Stimulated activated CD4-positive, alpha-beta T cell treated with anti-CD3 and anti-CD28 coated beads, Interleukin-4, amount 100 ng/mL, for 24 hours (primary cell): ENCODE measurements around the gene EBNA1BP2.
"Not testable (repeated sequence)": the region's sequence is repeated elsewhere in the genome, so short reads cannot be mapped to it uniquely, and the experiment has no call there.

ENCODE experiments used
- DNase-seq: peaks from one replicate; pipeline ENCODE4 v3.0.0-alpha.2; 2020

Gene EBNA1BP2

DNA sequence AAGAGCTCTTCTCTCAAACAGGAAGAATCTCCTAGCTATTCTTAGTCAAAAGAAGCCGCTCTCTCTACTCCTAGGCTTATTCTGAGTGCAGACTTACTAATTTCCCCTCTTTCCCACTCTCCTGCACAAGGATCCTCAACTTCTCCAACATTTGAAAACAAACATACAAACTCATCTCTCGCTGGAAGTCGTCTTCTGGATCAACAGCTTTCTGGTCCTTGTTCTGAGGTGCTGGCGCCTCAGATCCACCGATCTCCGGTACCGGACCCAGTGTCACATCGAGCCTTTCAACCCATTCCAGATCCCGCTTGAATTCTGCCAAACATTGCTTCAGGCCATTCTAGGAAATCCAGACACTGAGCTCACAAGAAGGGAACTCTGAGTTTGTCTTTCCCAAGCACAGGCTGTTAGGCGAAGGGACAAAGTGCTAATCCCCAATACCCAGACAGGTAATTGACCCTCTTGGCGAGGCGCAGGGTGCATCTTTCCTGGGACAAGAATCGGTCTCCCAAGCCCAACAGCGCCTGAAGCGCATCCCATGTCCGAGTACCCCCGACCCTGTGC lies 696 bp downstream of the EBNA1BP2 start:
- DNase-seq, result no peak

DNA sequence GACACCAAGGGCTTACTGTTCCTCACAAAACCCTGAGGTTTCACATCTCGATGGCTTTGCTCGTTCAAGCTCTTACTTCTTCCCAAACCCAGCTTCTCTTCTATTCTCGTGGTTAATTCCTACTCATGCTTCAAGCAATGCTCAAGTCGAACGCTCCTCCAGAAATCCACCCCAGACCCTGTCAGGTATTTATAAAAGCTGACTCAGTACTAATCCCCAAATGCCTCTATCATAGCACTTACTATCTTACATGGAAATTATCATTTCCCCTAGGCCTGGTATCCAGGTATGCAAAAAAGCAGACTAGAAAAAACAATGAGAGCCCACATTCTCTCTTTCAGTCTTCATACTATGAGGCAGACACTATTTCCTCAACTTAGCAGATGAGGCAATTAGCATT lies 6.3 kb downstream of the EBNA1BP2 start:
- no peak for DNase-seq

DNA sequence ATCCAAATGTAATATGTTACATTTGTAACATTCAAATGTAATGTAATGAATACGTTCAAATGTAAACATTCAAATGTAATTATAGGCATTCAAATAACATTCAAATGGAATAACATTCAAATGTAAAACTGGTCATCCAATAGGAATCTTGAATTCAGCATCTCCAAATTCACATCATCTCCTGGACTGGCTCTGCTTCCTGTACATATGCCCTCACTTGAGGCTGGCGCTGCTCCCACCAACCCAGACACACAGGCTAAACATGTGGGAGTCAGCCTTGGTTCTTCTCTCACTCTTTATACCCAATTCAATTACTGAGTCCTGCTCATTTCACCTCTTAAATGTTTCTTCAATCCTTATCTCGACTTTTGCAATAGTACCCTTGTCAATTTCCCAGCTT lies 6.9 kb downstream of the EBNA1BP2 start:
- DNase-seq, result no peak

DNA sequence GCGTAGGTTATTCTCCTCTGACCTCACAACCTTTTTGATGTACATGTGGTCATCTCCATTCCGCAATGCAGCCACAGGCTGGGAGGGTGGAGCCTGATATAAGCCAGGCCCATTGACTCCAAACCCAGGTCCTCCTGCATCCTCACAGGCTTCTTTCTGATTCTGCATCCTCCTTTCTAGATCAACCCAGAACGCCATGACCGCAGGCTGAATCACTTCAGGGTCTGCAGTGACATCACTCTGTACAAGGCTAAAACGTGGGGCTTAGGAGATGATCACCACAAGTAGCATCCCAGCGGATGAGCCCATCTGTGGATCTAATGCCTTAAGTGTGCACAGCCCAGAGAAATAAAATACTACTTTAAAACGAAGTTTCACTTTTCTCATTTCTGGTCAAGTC lies 16.1 kb downstream of the EBNA1BP2 start:
- no peak for DNase-seq

DNA sequence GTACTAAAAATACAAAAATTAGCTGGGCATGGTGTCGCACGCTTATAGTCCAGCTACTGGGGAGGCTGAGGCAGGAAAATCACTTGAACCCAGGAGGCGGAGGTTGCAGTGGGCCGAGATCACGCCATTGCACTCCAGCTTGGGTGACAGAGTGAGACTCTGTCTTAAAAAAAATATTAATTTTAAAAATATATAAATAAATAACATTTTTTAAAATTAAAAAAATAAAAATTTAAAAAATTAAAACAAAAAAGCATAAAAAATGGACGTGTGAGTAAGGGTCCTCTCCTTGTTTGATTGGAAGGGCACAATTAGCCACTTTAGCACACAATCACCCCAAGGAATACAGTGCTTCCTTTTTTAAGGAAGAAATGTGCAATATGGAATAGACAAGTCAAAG lies 18.6 kb downstream of the EBNA1BP2 start:
- no peak for DNase-seq

DNA sequence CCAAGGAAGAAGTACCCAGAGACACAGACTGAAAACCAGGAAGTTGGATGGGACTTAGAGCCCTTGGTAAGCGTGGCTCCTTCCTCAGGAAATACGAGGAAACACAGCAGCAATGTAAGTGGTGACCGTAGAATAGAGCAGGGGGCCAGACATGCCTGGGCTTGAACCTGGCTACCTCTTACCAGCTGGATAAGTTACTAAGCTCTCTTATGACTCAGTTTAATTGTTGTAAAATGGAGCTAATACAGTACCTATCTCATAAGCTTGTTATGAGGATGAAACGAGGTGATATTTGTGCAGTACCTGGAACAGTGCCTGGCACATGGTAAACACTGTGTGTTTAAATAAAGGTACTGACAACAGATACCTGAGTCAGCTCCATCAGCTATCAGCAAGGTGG lies 19.2 kb downstream of the EBNA1BP2 start:
- DNase-seq, result no peak

DNA sequence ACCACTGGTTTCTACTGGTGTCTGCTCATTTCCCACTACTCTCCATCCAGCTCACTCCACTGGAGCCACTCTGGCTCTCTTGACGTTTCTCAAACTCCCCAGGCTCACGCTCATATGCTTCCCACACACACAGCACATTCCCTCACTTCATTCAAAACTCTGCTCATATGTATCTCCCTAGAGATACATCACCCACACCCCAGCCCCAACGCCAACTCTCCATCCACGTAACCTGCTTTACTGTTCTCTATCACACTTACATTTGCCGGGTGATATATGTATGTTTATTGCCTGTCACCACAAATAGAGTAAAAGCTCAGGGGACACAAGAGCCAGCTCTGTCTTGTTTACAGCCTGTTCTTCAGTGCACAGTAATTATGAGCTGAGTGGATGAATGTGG lies 22.2 kb downstream of the EBNA1BP2 start:
- no peak for DNase-seq

DNA sequence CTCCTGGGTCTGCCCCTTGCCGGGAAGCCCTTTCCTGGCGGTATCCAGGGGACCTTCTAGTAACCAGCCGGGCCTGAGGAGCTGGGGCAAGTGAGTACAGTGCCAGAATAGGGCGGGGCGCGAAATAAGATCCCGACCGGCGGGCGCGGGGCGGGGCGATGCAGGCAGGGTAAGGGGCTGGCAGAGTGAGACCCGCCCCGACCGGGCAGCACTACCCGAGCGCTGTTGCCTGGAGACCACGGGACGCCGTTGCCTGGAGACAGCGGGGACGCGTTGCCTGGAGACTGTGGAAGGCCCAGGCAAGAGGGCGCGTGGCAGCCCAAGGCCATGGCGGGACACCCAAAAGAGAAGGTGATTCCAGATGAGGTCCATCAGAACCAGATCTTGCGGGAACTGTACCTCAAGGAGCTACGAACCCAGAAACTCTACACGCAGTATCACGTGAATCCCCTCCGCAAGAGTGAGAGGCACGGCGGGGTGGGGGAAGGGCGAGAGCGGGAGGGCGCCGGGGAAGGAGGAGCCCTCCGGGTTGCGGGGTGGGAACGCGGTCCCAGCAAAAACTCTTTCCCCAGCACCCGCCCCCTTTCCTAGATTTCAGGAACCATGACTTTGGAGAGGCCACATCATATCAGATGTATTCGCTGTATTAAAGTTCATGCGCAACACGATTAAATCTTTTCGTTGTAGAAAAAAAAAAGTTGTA lies 24.3 kb downstream of the EBNA1BP2 start:
- peak; percentile 30 for DNase-seq

DNA sequence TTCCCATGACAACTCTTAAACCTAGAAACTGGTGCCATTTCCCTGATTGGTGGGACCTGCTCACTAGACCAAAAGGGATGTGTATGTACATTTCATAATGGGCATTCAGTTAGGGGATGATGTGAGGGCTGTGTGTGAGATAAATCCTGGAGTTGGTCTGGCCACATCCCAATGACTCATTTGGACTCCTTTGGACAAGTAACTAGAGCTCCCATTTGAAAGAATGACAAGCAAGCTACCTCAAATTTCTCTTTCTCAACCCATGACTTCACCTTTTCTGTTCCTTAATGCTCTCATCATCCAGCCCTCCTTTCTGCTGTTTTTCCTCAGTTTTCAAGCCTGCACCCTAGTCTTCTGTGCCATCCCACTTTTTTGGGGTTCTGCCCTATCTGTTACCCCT lies 27.9 kb downstream of the EBNA1BP2 start:
- DNase-seq, result no peak

DNA sequence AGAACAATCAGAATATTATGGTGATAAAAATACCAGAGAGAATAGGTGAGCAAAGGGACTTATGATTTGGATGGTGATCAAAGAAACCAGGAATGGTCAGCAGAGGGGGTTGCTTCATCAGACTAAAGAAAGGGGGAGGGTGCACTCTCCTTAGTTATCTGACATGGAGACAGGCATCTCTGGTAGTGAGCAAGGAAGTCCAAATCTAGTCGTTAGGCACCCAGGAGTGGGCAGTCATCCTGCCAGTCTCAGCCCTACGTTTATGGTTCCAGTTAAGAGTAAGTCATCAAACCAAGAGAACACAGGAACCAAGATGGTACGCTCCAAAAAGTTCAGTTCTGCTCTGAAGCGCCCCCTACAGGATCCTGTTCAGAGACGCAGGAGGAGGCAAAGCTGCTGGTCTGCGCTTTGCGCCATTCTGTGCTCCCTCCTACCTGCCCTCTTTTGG lies 28.6 kb downstream of the EBNA1BP2 start:
- DNase-seq, result no peak

DNA sequence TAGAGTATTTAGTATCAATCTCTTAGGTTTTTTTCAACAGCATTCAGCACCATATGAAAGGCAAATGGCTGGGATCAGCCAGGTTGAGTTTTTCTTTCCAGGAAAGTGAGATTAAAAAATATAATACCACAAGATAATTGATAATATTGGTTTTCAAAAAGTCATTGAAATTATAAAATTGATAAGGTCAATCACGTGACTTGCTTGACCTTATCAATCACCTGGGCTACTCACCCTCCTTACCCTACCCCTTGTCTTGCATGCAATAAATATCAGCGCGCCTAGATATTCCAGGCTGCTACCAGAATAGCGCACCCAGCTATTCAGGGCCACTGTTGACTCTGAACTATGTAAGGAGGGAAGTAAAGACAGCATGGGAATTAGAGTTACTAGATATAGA lies 31.5 kb downstream of the EBNA1BP2 start:
- DNase-seq, result no peak

DNA sequence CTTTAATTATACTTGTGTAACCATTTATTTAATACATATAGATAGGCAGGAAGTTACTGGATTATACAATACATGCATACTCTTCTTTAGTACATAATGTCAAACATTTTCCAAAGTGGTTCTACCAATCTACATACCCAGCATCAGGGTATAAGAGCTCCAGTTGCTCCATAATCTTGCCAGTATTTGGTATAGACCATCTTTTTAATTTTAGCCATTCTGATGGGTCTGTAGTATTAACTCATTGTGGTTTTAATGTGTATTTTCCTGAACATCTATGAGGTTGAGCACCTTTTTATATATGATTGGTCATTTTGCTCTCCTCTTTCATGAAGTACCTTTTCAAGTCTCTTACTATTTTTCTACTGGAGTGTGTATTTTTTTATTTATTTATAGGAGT lies 32.1 kb downstream of the EBNA1BP2 start:
- DNase-seq, result no peak

DNA sequence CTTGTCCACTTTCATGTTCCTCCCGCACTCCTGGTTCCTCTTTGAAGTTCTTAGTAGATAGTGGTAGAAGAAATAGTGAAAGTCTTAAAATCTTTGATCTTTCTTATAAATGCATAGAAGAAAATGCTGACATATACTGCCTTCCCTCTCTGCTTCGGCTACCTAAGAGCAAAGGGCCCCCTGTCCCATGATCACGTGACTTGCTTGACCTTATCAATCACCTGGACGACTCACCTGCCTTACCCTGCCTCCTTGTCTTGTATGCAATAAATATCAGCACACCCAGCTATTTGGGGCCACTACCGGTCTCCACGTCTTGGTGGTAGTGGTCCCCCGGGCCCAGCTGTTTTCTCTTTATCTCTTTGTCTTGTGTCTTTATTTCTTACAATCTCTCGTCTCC lies 32.8 kb downstream of the EBNA1BP2 start:
- not testable (repeated sequence) for DNase-seq

DNA sequence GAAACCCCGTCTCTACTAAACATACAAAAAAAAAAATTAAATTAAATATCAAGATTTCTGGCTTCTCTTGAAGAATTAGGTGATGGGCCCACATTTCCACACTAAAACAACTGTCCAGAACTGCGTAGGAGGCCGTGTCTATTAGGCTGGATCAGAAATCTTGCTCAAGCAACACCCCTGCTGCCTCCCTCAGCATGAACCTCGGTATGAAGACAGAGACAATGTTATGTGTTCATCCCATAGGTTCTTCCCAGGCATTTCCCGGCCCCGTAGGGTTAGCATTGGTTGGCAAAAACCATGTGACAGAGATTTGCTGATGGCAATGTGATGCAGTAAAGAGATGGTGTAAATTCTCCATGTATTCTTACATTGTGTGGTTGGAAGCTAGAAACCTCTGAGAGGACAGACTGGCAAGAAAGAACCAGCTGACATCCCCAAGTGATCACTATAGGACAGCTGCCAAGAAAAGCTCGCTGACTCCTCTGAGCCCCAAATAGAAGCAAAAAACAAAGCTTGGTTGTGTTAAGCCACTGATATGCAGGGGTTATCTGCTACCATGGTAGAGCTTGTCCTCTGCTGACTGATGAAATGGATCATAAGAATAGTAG lies 34.5 kb downstream of the EBNA1BP2 start:
- DNase-seq, result no peak

DNA sequence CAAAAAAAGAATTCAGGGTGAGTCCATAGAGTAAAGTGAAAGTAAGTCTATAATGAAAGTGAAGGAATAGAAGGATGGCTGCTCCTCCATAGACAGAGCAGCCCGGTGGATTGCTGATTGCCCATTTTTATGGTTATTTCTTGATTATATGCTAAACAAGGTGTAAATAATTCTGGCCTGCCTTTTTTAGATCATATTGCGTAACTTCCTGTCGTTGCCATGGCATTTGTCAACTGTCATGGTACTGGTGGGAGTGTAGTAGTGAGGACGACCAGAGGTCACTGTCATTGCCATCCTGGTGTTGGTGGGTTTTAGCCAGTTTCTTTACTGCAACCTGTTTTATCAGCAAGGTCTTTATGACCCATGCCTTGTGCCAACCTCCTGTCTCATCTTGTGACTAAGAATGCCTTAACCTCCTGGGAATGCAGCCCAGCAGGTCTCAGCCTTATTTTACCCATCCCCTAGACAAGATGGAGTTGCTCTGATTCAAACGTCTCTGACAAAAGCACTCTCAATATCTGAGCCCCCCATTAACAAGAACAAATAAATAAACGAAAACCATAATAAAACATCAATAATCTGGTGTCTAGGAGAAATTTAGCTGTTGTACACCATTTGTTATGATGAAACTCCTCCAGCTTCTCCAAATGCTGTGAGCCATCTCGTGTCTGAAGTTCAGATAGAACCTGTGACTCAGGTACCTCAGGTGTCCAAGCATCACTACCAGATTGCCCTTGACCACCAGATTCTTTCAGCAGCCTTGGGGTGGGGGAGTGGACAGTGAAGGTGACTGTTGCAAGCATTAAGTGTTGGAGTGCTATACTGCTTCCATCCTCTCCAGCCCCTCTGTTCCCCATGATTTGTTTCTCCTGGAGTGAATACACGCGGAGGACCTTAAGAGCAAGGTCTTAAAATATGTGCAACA lies 36.0 kb downstream of the EBNA1BP2 start:
- DNase-seq, result no peak

DNA sequence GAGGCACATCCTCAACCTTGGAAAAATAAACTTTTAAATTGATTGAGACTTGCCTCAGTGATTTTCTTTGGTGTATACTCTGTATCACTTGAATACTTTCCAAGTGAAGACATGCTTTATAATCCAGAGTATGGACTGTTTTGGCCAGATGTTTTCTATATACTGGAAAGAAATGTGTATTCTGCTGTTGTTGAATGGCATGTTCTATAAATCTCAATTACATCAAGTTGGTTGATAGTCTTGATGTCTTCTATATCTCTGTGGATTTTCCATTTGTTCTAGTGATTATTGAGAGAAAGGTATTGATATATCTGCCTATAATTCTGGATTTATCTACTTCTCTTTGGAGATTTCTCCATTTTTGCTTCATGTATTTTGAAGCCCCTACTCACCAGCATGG lies 37.5 kb downstream of the EBNA1BP2 start:
- DNase-seq, result no peak

DNA sequence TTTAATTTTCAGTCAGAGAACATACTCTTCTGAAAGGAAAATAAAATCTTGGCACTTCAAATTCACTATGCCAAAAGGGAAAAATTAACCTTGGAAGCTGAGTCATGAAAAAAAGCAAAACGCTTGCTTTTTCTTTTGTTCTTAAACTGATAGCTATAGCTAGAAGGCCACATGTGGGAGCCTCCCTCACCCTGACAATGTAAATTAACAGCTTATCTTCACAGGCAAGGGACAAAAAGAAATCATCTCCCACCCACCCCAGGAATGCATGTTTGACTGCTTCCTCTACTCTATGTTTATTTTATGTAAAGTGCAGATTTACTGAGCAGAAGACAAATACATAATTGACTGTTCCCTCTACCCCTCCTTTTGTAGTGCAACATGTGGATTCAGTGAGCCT lies 38.0 kb downstream of the EBNA1BP2 start:
- DNase-seq, result no peak

DNA sequence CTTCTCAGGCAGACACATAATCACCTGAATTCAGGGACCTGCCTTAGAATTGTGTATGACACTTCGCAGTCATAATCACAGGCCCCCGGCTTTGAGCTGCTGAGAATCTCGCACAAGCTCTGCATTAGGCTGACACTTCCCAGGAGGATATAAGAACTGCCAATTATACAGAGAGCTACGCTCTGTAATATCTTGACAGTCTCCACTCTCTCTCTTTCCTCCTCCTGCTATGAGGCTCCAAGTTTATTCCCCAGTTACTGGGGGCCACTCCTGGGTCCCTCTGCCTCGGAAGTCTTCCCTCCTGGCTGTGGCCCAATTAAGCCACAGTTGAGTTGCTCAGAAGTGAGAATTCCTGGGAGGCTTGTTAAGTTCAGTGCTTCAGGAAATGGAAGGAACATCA lies 42.7 kb downstream of the EBNA1BP2 start:
- no peak for DNase-seq

DNA sequence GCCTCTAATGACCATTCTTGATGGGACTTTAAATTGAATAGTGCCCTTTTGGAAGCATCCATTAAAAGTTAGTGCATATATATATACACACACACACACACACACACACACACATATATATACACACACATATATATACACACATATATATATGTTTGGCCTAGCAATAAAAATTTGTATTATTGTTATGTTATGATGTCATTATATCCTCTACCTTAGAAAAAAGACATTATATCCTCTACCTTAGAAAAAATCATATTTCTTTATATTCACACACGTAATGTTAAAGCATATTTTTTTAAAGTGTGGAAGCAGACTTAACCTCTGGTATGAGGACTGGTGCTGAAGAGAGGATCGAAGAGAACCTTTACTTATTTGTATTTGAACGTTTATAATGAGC lies 43.3 kb downstream of the EBNA1BP2 start:
- no peak for DNase-seq

DNA sequence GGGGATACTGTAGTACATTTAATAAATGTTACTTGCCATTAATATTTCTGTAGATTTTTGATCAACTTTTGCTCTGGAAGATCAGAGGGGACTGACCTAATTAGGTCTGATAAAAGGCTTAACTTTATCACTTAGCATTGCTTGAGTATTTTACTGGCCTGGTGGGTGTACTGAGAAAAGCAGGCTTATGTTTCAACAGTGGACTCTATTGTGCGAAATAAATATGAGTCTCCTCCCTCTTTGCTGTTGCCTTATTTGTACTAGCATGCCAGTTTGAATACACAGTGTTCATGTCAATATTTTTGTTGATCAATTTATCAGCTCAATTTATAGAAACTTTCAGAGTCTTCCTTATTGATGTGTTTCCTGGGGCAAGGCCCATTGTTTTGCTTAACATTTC lies 49.1 kb downstream of the EBNA1BP2 start:
- DNase-seq, result no peak

DNA sequence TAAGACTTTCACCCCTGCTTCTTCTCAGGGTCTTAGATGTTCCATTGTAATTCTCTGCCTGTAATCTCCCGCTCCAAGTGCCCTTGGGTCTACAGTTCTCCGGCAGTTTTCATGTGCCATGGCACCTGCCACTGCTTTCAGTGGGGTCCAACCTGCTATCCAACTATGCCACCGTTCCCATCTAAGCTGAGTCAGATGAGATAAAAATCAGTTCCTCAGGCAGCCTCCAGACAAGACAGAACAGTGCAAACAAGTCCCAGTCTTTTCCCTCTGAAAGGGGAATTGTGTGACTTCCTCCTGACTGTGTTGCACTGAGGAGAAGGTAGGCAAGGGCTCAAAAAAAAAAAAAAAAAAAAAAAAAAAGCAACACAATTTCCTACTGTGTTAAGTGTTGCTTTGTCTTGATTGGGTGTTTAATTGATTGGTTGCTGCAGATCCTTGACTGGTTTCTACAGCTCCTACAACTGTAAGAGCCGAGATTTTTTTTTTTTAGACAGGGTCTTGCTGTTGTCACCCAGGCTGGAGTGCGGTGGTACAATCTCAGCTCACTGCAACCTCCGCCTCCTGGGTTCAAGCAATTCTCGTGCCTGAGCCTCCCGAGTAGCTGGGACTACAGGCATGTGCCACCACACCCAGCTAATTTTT lies 50.7 kb downstream of the EBNA1BP2 start:
- DNase-seq, result no peak

DNA sequence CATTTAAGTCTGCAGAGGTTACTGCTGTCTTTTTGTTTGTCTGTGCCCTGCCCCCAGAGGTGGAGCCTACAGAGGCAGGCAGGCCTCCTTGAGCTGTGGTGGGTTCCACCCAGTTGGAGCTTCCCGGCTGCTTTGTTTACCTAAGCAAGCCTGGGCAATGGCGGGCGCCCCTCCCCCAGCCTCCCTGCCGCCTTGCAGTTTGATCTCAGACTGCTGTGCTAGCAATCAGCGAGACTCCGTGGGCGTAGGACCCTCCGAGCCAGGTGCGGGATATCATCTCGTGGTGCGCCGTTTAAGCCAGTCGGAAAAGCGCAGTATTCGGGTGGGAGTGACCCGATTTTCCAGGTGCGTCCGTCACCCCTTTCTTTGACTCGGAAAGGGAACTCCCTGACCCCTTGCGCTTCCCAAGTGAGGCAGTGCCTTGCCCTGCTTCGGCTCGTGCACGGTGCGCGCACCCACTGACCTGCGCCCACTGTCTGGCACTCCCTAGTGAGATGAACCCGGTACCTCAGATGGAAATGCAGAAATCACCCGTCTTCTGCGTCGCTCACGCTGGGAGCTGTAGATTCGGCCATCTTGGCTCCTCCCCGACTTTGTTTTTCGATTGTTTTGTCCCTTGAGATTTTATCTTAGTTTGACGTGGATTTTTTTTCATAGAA lies 52.0 kb downstream of the EBNA1BP2 start:
- DNase-seq, result not testable (repeated sequence)
